Fibroblast of the conjunctiva (primary cell): ENCODE results near the gene CNTN1.

Source experiments
- DNase-seq: peaks from one replicate; pipeline ENCODE4 v3.0.0-alpha.2; 2010; ENCODE audit warnings: low read depth

Gene CNTN1

DNA sequence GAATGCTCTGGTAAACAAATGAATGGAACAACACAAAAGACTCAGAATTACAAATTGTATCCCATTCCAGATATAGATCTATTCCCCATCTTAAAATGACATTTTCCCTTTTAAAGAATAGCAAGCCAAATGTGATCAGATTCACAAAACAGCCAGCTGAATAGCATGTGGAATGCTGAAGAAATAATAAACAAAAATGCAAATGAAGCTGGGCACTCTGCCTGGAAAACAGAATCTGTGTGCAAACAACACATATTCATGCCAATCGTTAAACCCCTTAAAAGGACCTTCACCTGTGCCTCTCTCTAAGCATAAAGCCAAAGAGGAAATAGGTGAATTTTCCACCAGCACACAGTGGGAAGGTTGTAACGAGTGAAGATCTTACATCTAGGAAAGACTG is 428.0 kb downstream of the CNTN1 start:
- DNase-seq: no peak

GRCh38 chr12:41121374-41121773 is 429.1 kb downstream of the CNTN1 start:
- no peak for DNase-seq
